Measurements from ENCODE around the gene PSMB7.

Gene PSMB7

GRCh38 chr9:124415102-124415851 lies at the start of gene PSMB7:
PSMB7 (minus strand) TSS chr9:124415442; CDS start chr9:124415425, 17 bp downstream.
- DNase-seq: peak; percentile 94 to 98 (median 95)

GRCh38 chr9:124462739-124463138 lies 47.5 kb upstream of the PSMB7 start:
- no peak for DNase-seq

GRCh38 chr9:124458441-124458840 lies 43.2 kb upstream of the PSMB7 start:
- DNase-seq: no peak

- no peak for DNase-seq
These were observed 42.7 kb upstream of the PSMB7 start for GRCh38 chr9:124457887-124458431.

GRCh38 chr9:124457079-124457886 lies 42.0 kb upstream of the PSMB7 start:
- no peak for DNase-seq

- DNase-seq: no peak
These were observed 41.3 kb upstream of the PSMB7 start for GRCh38 chr9:124456341-124457078.

GRCh38 chr9:124455820-124456219 lies 40.6 kb upstream of the PSMB7 start:
- DNase-seq: no peak

GRCh38 chr9:124454791-124455443 lies 39.7 kb upstream of the PSMB7 start:
- DNase-seq: no peak

- no peak for DNase-seq
These were observed 39.1 kb upstream of the PSMB7 start for GRCh38 chr9:124454296-124454695.

GRCh38 chr9:124453586-124454191 lies 38.4 kb upstream of the PSMB7 start:
- no peak for DNase-seq

- no peak for DNase-seq
These were observed 37.8 kb upstream of the PSMB7 start for GRCh38 chr9:124452841-124453585.

- no peak for DNase-seq
These were observed 37.1 kb upstream of the PSMB7 start for GRCh38 chr9:124452326-124452725.

GRCh38 chr9:124450931-124451661 lies 35.9 kb upstream of the PSMB7 start:
- DNase-seq: no peak

GRCh38 chr9:124450241-124450924 lies 35.1 kb upstream of the PSMB7 start, which contains the start of gene ADGRD2:
ADGRD2 (plus strand) TSS chr9:124450451; CDS start chr9:124451667, 1,216 bp downstream.
- peak in 1 of 6 experiments; percentile 4 for DNase-seq

GRCh38 chr9:124449381-124450151 lies 34.3 kb upstream of the PSMB7 start:
- no peak for DNase-seq

GRCh38 chr9:124448019-124448418 lies 32.8 kb upstream of the PSMB7 start:
- DNase-seq: no peak

- DNase-seq: no peak
These were observed 32.0 kb upstream of the PSMB7 start for GRCh38 chr9:124447297-124447661.

GRCh38 chr9:124444166-124444565 lies 28.9 kb upstream of the PSMB7 start:
- DNase-seq: no peak

- no peak for DNase-seq
These were observed 28.4 kb upstream of the PSMB7 start for GRCh38 chr9:124443625-124444024.
